Activated naive CD8-positive, alpha-beta T cell treated with anti-CD3 and anti-CD28 coated beads, Interleukin-2, amount 50 U/mL, for 16 hours (primary cell): Measurements from ENCODE around the gene NOL6.
"Not testable (repeated sequence)": the region's sequence is repeated elsewhere in the genome, so short reads cannot be mapped to it uniquely, and the experiment has no call there.

Experiments used
- DNase-seq: peaks from one replicate; pipeline ENCODE4 v3.0.0-alpha.2; 2020; ENCODE audit warnings: low read depth, low spot score

Gene NOL6

GRCh38 chr9:33431420-33431819 lies 42.3 kb downstream of the NOL6 start:
- no peak for DNase-seq

DNA sequence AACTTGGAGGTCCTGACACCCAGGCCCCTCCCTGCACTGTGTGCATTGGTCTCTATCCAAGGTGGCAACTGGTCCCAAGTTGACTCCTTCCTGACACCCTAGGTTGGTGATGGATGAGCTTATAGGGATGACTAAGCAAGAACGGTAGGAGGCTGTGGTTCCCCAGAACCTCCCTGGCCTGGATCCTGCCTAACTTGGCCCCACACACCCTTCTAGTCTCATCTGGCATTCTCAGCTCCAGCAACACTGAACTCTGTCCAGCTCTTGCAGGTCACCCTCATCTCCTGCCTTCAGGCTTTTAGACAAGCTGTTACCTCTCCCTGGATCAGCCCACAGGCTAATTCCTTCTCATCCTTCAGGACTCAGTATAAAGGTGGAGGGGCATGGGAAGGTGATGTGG lies 42.8 kb downstream of the NOL6 start:
- no peak for DNase-seq

DNA sequence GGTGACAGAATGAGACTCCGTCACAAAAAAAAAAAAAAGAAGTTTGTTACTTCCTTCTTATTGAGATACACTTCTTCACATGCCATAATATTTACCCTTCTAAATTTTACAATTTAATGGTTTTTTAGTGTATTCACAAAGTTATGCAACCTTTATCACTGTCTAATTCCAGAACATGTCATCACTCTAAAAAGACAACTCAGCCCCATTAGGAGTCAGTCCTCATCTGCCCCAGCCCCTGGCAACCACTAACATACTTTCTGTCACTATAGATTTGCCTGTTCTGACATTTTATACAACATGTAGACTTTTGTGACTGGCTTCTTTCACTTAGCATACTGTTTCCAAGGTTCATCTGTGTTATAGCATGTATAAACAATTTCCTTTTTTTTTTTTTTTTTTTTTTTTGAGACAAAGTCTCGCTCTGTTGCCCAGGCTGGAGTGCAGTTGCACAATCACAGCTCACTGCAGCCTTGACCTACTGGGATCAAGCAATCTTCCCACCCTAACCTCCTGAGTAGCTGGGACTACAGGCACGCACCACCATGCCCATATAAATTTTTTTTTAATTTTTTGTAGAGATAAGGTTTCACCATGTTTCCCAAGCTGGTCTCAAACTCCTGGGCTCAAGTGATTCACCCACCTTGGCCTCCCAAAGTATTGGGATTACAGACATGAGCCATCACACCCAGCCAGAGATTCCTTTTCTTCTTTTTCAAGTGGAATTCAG lies 44.3 kb downstream of the NOL6 start:
- DNase-seq, result no peak

- no peak for DNase-seq
These were observed 46.9 kb downstream of the NOL6 start for GRCh38 chr9:33426843-33427293.

GRCh38 chr9:33425128-33425533 lies 48.6 kb downstream of the NOL6 start:
- no peak for DNase-seq

DNA sequence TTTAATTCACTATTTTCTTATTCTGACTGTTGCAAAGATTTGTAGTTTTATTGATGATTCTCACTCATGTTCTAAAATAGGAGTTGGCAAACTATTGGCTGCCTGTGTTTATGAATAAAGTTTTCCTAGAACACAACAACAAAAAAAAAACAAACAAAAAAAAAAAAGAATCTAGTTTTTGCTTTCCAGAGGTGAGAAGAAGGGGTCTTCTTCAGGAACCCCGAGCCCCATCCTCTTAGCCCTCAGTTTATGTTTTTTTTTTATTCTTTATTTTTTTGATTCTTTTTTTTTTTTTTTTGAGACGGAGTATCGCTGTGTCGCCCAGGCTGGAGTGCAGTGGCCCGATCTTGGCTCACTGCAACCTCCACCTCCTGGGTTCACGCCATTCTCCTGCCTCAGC lies 49.2 kb downstream of the NOL6 start:
- not testable (repeated sequence) for DNase-seq

DNA sequence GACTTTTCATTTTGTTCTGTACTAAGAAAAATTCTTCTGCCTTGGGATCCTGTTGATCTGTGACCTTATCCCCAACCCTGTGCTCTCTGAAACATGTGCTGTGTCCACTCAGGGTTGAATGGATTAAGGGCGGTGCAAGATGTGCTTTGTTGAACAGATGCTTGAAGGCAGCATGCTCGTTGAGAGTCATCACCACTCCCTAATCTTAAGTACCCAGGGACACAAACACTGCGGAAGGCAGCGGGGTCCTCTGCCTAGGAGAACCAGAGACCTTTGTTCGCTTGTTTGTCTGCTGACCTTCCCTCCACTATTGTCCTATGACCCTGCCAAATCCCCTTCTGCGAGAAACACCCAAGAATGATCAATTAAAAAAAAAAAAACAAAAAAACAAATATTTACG lies 49.7 kb downstream of the NOL6 start:
- not testable (repeated sequence) for DNase-seq

DNA sequence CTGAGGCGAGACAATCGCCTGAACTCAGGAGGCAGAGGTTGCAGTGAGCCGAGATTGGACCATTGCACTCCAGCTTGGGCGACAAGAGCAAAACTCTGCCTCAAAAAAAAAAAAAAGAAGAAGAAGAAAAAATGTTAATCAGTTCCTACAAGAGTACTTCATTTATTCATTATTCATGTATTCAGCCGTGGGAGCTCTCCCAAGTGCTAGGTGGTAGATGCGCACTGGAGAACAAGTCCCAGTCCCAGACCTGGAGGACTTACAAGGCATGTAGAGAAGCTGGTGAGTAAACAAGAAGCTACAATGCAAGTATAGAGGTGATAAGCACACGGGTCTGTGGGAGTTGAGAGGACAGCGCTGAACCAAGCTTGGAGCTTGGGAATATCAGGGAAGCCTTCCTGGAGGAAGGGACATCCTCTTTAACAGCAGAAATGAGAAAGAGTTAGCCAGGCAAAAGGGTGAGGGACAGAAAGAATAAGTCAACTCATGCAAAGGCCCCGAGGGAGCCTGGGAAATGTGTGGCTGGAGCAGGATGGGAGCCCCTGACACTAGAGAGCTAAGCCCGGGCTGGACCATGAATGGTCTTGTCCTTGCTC lies 53.9 kb downstream of the NOL6 start:
- DNase-seq, result no peak

DNA sequence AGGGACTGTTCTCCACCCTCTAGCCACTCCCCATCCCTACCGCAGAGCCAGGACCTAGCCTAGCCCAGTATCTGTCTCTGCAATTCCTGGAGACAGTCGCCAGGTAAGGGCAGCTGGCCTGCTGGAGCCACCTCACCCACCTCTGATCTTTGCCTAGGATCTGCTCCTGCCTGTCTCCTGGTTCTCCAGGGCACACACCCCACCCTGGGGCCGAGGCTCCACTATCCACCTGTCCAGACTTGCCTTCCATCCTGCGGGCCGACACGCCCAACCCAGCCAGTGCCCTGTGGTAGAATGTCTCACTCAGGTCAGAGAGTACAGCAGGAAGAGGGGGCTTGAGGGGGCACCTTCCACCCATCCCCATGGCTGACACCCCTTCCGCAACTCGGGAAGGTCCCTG lies 55.6 kb downstream of the NOL6 start:
- DNase-seq, result no peak

DNA sequence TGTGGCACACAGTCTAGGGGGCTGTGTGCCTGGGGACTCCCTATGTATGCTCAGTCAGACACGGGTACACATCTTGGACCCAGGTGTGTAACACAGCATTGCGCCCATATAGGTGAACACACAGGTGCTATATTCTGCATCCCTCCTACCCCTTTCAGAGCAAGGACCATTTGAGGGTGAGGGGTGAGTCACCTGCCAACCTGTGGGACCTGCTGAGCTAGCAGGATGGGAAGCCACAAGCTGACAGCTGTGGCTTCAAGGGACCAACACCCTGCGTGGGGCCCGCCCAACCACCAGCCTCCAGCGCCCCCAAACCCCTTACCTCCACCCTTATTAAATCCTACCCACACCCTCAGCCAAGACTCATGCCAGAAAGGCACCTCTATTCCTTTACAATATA lies 56.7 kb downstream of the NOL6 start:
- DNase-seq, result no peak

GRCh38 chr9:33415501-33416038 lies 58.2 kb downstream of the NOL6 start:
- DNase-seq, result peak; percentile 62

GRCh38 chr9:33414889-33415500 lies 58.7 kb downstream of the NOL6 start:
- DNase-seq, result no peak

DNA sequence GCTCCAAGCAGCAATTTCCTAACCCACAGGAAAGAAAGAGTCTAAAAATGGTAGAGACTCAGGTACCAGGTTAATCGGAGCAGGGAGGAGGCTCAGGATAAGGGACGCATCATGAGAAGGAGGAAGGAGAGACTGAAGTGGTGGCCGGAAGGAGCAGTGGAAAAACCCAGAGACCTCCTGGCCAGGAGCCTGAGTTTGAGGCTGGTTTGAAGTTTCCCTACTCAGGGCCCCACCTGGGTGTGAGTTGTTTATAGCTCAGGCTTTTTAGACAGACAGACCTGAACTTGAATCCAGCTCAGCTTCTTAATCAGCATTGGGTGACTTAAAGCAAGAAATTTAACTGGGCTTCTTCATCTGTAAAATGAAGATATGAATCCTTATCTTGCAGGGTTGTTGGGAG lies 59.5 kb downstream of the NOL6 start:
- no peak for DNase-seq
